ENCODE data around the gene PLPPR1. TPM values are rescaled to one million over a fixed set of nuclear protein-coding genes. Genes with fewer than 3 reads are reported as not detected.
A peak's percentile ranks its signal among the peaks of the same experiment; 100 is the strongest.

The PLPPR1 gene
- total RNA-seq, 1 donor from 2014 or later: not detected

GRCh38 chr9:101311758-101312420 lies 283.4 kb downstream of the PLPPR1 start:
- intact Hi-C loops (cut with DNase I): no loop called here

GRCh38 chr9:101312661-101313060 lies 284.1 kb downstream of the PLPPR1 start:
- Histone ChIP-seq H3K27me3 (no peaks in the 10 kb centered on the region), H3K9me3 (no peaks in the 10 kb centered on the region), H3K4me3 (no peak overlapping the region), H3K4me1 (no peaks in the 10 kb centered on the region), H3K27ac (no peak overlapping the region), H3K36me3 (no peaks in the 10 kb centered on the region)
- intact Hi-C loops (cut with DNase I): no loop called here
- no peak for DNase-seq (ENCODE audit: extremely low spot score in 2 of 2)
- TF ChIP-seq POLR2AphosphoS5 (IDR thresholded peaks at IDR 0.05; ENCODE audit: insufficient read depth in 1 of 2, low read depth in 1 of 2) (no peak), CTCF (IDR thresholded peaks at IDR 0.05) (no peak), POLR2A (IDR thresholded peaks at IDR 0.05) (no peak)

More at GRCh38 chr9:101311758-101312420, 283.4 kb downstream of the PLPPR1 start:
- Histone ChIP-seq H3K9me3 (no peaks in the 10 kb centered on the region), H3K36me3 (no peaks in the 10 kb centered on the region), H3K27me3 (no peaks in the 10 kb centered on the region), H3K27ac (no peak overlapping the region), H3K4me1 (peaks cover 4% of the 10 kb centered on the region), H3K4me3 (no peak overlapping the region)
- TF ChIP-seq POLR2A (IDR thresholded peaks at IDR 0.05): no peak
- TF ChIP-seq CTCF (IDR thresholded peaks at IDR 0.05): peak; percentile 55 to 61 (median 57)
- no peak for DNase-seq (ENCODE audit: extremely low spot score in 2 of 2)

- TF ChIP-seq POLR2AphosphoS5 (IDR thresholded peaks at IDR 0.05; ENCODE audit: insufficient read depth in 1 of 2, low read depth in 1 of 2) (no peak), POLR2A (IDR thresholded peaks at IDR 0.05) (no peak), CTCF (IDR thresholded peaks at IDR 0.05) (no peak)
Observed at GRCh38 chr9:101315112-101315450, 286.6 kb downstream of the PLPPR1 start.

GRCh38 chr9:101317735-101318134 lies 289.2 kb downstream of the PLPPR1 start:
- DNase-seq (ENCODE audit: extremely low spot score in 2 of 2): no peak
- intact Hi-C loops (cut with DNase I): no loop called here
- Histone ChIP-seq H3K36me3 (no peaks in the 10 kb centered on the region), H3K4me1 (no peaks in the 10 kb centered on the region), H3K4me3 (no peak overlapping the region), H3K9me3 (no peaks in the 10 kb centered on the region), H3K27me3 (no peaks in the 10 kb centered on the region), H3K27ac (no peak overlapping the region)
- TF ChIP-seq POLR2A (IDR thresholded peaks at IDR 0.05): no peak
- TF ChIP-seq POLR2AphosphoS5 (IDR thresholded peaks at IDR 0.05; ENCODE audit: insufficient read depth in 1 of 2, low read depth in 1 of 2): no peak
- no peak for TF ChIP-seq CTCF (IDR thresholded peaks at IDR 0.05)

More at GRCh38 chr9:101315112-101315450, 286.6 kb downstream of the PLPPR1 start:
- no peaks in the 10 kb centered on the region for H3K9me3 ChIP-seq
- H3K27me3 ChIP-seq: no peaks in the 10 kb centered on the region
- H3K27ac ChIP-seq: no peak overlapping the region
- no peaks in the 10 kb centered on the region for H3K36me3 ChIP-seq
- H3K4me1 ChIP-seq: no peaks in the 10 kb centered on the region
- intact Hi-C loops (cut with DNase I): no loop called here
- no peak for DNase-seq (ENCODE audit: extremely low spot score in 2 of 2)
- H3K4me3 ChIP-seq: no peak overlapping the region

GRCh38 chr9:101323129-101323528 lies 294.6 kb downstream of the PLPPR1 start:
- no peak for DNase-seq (ENCODE audit: extremely low spot score in 2 of 2)
- H3K27ac ChIP-seq: no peak overlapping the region
- H3K4me3 ChIP-seq: no peak overlapping the region
- no peaks in the 10 kb centered on the region for H3K9me3 ChIP-seq
- intact Hi-C loops (cut with DNase I): no loop called here
- TF ChIP-seq POLR2AphosphoS5 (IDR thresholded peaks at IDR 0.05; ENCODE audit: insufficient read depth in 1 of 2, low read depth in 1 of 2): no peak
- no peaks in the 10 kb centered on the region for H3K4me1 ChIP-seq
- no peaks in the 10 kb centered on the region for H3K36me3 ChIP-seq
- H3K27me3 ChIP-seq: no peaks in the 10 kb centered on the region
